ENCODE data around the gene PLXNC1.
A peak's percentile ranks its signal among the peaks of the same experiment; 100 is the strongest.

DNA sequence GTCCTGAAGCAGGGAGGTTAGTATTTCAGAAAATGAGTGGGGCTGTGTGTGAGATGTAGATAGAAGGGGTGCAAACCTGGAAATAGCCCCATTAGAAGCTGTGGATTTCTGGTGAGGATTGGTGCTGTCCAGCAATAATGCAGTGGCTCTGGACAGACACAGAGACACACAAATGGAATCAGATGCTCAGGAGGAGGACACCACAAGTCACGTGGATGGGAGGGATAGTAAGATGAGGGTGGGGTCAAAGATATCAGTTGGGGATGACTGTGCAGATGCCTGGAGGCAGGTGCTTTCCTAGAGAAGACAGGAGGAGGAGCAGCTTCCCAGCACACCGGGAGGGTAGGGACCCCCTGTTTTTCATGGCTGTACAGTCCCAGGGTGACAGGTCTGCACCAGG, 136.5 kb downstream of the PLXNC1 start:
- TF ChIP-seq POLR2AphosphoS5 (IDR thresholded peaks at IDR 0.05; ENCODE audit: low read depth): no peak
- TF ChIP-seq GABPA (IDR thresholded peaks at IDR 0.05; ENCODE audit: low read depth): no peak
- TF ChIP-seq, protein P1, sequence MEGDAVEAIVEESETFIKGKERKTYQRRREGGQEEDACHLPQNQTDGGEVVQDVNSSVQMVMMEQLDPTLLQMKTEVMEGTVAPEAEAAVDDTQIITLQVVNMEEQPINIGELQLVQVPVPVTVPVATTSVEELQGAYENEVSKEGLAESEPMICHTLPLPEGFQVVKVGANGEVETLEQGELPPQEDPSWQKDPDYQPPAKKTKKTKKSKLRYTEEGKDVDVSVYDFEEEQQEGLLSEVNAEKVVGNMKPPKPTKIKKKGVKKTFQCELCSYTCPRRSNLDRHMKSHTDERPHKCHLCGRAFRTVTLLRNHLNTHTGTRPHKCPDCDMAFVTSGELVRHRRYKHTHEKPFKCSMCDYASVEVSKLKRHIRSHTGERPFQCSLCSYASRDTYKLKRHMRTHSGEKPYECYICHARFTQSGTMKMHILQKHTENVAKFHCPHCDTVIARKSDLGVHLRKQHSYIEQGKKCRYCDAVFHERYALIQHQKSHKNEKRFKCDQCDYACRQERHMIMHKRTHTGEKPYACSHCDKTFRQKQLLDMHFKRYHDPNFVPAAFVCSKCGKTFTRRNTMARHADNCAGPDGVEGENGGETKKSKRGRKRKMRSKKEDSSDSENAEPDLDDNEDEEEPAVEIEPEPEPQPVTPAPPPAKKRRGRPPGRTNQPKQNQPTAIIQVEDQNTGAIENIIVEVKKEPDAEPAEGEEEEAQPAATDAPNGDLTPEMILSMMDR (IDR thresholded peaks at IDR 0.05; ENCODE audit: insufficient read depth, low read length): no peak
- TF ChIP-seq, protein P2, sequence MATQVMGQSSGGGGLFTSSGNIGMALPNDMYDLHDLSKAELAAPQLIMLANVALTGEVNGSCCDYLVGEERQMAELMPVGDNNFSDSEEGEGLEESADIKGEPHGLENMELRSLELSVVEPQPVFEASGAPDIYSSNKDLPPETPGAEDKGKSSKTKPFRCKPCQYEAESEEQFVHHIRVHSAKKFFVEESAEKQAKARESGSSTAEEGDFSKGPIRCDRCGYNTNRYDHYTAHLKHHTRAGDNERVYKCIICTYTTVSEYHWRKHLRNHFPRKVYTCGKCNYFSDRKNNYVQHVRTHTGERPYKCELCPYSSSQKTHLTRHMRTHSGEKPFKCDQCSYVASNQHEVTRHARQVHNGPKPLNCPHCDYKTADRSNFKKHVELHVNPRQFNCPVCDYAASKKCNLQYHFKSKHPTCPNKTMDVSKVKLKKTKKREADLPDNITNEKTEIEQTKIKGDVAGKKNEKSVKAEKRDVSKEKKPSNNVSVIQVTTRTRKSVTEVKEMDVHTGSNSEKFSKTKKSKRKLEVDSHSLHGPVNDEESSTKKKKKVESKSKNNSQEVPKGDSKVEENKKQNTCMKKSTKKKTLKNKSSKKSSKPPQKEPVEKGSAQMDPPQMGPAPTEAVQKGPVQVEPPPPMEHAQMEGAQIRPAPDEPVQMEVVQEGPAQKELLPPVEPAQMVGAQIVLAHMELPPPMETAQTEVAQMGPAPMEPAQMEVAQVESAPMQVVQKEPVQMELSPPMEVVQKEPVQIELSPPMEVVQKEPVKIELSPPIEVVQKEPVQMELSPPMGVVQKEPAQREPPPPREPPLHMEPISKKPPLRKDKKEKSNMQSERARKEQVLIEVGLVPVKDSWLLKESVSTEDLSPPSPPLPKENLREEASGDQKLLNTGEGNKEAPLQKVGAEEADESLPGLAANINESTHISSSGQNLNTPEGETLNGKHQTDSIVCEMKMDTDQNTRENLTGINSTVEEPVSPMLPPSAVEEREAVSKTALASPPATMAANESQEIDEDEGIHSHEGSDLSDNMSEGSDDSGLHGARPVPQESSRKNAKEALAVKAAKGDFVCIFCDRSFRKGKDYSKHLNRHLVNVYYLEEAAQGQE (IDR thresholded peaks at IDR 0.05; ENCODE audit: insufficient replicate concordance, low read depth): peak; percentile 50

All from HL-60 (cell line).